Measurements from ENCODE around the gene BCKDHB. TPM values are rescaled to one million over a fixed set of nuclear protein-coding genes. Genes with fewer than 3 reads are reported as not detected.
"Not testable (repeated sequence)": the region's sequence is repeated elsewhere in the genome, so short reads cannot be mapped to it uniquely, and the experiment has no call there.

BCKDHB gene
- total and polyA plus RNA-seq, 10 donors: 6.3 to 16.4 (median 11.0) TPM

DNA sequence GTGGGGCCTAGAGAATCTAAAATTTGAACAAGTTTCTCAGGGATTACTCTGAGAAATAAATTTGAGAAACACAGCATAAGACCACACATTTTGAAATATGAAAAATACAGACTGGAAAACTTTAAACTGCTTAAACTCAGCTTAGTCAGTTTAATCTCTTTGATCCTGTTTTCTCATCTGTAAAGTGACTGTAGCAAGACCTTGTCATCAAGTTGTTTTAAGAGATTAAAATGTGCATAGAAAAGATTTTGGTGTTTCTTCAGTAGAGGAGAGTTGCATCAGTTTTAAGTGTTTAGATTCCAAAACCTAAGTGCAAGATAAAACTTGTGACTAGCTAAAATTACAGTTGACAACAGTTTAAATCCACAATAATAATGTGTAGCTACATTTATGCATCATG is 8.1 kb upstream of the BCKDHB start:
- intact Hi-C loops (cut with DNase I; ENCODE audit: low total_unique reads): loop anchor here (10.0 kb wide), 1 partner anchor 84 kb away; no protein-coding TSS in a partner anchor
- no peak overlapping the region for H3K4me3 ChIP-seq
- H3K27me3 ChIP-seq (replicated peaks in 1 of 7): no peaks in the 10 kb centered on the region
- H3K36me3 ChIP-seq: no peaks in the 10 kb centered on the region
- no peaks in the 10 kb centered on the region for H3K4me1 ChIP-seq
- DNase-seq: no peak
- H3K27ac ChIP-seq: no peak overlapping the region
- TF ChIP-seq, protein P1, sequence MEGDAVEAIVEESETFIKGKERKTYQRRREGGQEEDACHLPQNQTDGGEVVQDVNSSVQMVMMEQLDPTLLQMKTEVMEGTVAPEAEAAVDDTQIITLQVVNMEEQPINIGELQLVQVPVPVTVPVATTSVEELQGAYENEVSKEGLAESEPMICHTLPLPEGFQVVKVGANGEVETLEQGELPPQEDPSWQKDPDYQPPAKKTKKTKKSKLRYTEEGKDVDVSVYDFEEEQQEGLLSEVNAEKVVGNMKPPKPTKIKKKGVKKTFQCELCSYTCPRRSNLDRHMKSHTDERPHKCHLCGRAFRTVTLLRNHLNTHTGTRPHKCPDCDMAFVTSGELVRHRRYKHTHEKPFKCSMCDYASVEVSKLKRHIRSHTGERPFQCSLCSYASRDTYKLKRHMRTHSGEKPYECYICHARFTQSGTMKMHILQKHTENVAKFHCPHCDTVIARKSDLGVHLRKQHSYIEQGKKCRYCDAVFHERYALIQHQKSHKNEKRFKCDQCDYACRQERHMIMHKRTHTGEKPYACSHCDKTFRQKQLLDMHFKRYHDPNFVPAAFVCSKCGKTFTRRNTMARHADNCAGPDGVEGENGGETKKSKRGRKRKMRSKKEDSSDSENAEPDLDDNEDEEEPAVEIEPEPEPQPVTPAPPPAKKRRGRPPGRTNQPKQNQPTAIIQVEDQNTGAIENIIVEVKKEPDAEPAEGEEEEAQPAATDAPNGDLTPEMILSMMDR (IDR thresholded peaks at IDR 0.05 in 8 of 11, conservative IDR thresholded peaks at IDR 0.05 in 3 of 11): no peak
- TF ChIP-seq POLR2AphosphoS5 (IDR thresholded peaks at IDR 0.05): no peak
- TF ChIP-seq POLR2A (IDR thresholded peaks at IDR 0.05): no peak
- H3K9me3 ChIP-seq: no peaks in the 10 kb centered on the region

DNA sequence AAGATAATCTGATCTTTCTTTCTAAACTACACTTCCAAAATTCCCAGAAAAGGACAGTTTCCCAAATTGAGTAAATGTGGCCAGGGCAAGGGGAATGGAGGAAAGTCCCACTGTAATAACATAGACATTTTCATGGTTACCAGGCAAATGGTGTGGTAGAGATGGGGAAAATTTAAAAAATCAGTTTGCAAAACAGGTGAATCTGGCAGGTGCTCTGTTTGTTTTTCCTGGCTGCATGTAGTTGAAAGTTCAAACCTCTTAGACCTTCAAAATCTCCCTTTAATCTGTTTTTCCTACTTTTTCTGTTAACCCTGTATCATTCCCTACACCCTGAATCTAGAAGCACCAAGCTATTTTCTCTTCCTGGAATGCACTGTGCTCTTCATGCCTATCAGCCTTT is 2.0 kb upstream of the BCKDHB start:
- no peak overlapping the region for H3K27ac ChIP-seq
- peaks cover 0 to 24% (median 14%) of the 10 kb centered on the region in 6 donors for H3K4me1 ChIP-seq
- DNase-seq: no peak
- no peaks in the 10 kb centered on the region for H3K36me3 ChIP-seq
- intact Hi-C loops (cut with DNase I; ENCODE audit: low total_unique reads): no loop called here
- H3K4me3 ChIP-seq: no peak overlapping the region
- no peaks in the 10 kb centered on the region for H3K9me3 ChIP-seq
- TF ChIP-seq POLR2A (IDR thresholded peaks at IDR 0.05) (no peak), POLR2AphosphoS5 (IDR thresholded peaks at IDR 0.05) (no peak)
- TF ChIP-seq, protein P1 (IDR thresholded peaks at IDR 0.05 in 8 of 11, conservative IDR thresholded peaks at IDR 0.05 in 3 of 11): no peak
- no peaks in the 10 kb centered on the region for H3K27me3 ChIP-seq (replicated peaks in 1 of 7)

DNA sequence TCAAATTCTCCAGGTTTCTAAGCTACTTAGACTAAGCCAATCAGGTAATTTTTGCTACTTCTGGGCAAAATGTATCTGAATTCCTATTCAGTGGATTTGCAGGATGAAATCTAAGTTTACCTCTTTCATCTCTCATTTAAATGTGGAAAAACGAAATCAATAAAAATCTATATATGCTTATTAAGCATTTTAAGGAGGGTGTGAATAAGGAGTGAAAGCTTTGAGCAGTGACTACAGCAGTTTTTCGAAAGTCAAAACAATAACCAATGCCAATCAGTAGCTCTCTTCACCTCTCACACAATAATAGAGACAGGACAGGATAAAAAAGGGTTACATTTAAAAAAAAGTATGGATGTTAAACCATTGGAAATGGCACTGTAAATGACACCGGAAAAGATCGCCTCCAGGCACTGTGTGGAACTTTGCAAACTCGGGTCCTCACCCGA is 476 bp upstream of the BCKDHB start:
- no peaks in the 10 kb centered on the region for H3K36me3 ChIP-seq
- no peaks in the 10 kb centered on the region for H3K27me3 ChIP-seq (replicated peaks in 1 of 7)
- intact Hi-C loops (cut with DNase I; ENCODE audit: low total_unique reads): no loop called here
- 2 to 4% (median 3%) methylated on average over 6 of the region's 6 CpGs for WGBS, 5 donors
- no peaks in the 10 kb centered on the region for H3K9me3 ChIP-seq
- peak overlapping the region; percentile 72 to 93 (median 86) for H3K4me3 ChIP-seq
- H3K4me1 ChIP-seq: peaks cover 0 to 24% (median 14%) of the 10 kb centered on the region in 6 donors
- no peak for TF ChIP-seq POLR2AphosphoS5 (IDR thresholded peaks at IDR 0.05)
- TF ChIP-seq, protein P1 (IDR thresholded peaks at IDR 0.05 in 8 of 11, conservative IDR thresholded peaks at IDR 0.05 in 3 of 11): no peak
- no peak for TF ChIP-seq POLR2A (IDR thresholded peaks at IDR 0.05)
- no peak for DNase-seq
- peak overlapping the region in 7 of 8 donors; percentile 52 to 84 (median 82) for H3K27ac ChIP-seq

DNA sequence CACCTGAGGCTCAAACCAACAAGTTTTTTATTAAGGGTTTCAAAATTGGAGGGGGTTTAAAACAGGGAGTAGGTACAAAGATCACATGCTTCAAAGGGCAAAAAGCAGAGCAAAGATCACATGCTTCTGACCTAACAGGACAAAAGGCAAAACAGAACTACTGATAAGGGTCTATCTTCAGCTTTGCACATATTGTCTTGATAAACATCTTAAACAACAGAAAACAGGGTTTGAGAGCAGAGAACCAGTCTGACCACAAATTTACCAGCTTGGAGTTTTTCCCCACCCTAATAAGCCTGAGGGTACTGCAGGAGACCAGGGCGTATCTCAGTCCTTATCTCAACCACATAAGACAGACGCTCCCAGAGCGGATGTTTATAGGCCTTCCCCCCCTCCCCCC is 16.1 kb downstream of the BCKDHB start:
- WGBS, 5 donors: 94 to 100% (median 98%) methylated on average over 3 of the region's 3 CpGs
- H3K4me1 ChIP-seq; intact Hi-C loops (cut with DNase I; ENCODE audit: low total_unique reads); H3K27ac ChIP-seq; H3K4me3 ChIP-seq; DNase-seq; H3K36me3 ChIP-seq; H3K27me3 ChIP-seq (replicated peaks in 1 of 7): not testable (repeated sequence)
- H3K9me3 ChIP-seq: peaks cover 0 to 43% (median 31%) of the 10 kb centered on the region in 8 donors
